HEK293T (cell line): Measurements from ENCODE around the gene DNASE1L2.

Experiments
- CTCF ChIA-PET: fragments of 350-600 bp; formaldehyde crosslinking; extraction: SDS; loops from one replicate; lab custom pipeline; 2021; ENCODE audit warnings: antibody characterized with exemption, inconsistent platforms; lab: Yijun Ruan, JAX
- POLR2A ChIA-PET: fragments of 350-600 bp; formaldehyde crosslinking; extraction: SDS; loops from one replicate; lab custom pipeline; 2020; ENCODE audit warnings: antibody characterized with exemption, inconsistent platforms; lab: Yijun Ruan, JAX
- DNase-seq: peaks from one replicate; pipeline ENCODE4 v3.0.0; 2012; ENCODE audit warnings: mixed read lengths; ENCODE audit errors: extremely low spot score
- ARNT ChIP-seq: fragments of 450-650 bp; IDR thresholded peaks from 2 replicates; pipeline ENCODE4 v1.6.1; 2017; ENCODE audit warnings: mild to moderate bottlenecking
- BHLHE40 ChIP-seq: fragments of 450-650 bp; IDR thresholded peaks from 2 replicates; pipeline ENCODE4 v1.6.1; 2016; ENCODE audit warnings: mild to moderate bottlenecking, moderate library complexity, borderline replicate concordance
- CTBP1 ChIP-seq: fragments of 450-650 bp; IDR thresholded peaks from 2 replicates; pipeline ENCODE4 v1.6.1; 2016; ENCODE audit warnings: borderline replicate concordance
- ELF4 ChIP-seq: fragments of 450-650 bp; IDR thresholded peaks from 2 replicates; pipeline ENCODE4 v1.6.1; 2017; ENCODE audit warnings: antibody characterized with exemption
- FOXA1 ChIP-seq: fragments of 450-650 bp; IDR thresholded peaks from 2 replicates; pipeline ENCODE4 v1.6.1; 2016; ENCODE audit warnings: mild to moderate bottlenecking
- FOXK2 ChIP-seq: fragments of 450-650 bp; IDR thresholded peaks from 2 replicates; pipeline ENCODE4 v1.6.1; 2016; ENCODE audit warnings: mild to moderate bottlenecking
- FOXM1 ChIP-seq: fragments of 450-650 bp; IDR thresholded peaks from 2 replicates; pipeline ENCODE4 v1.6.1; 2017; ENCODE audit warnings: mild to moderate bottlenecking, borderline replicate concordance
- HDGF ChIP-seq: fragments of 450-650 bp; IDR thresholded peaks from 2 replicates; pipeline ENCODE4 v1.6.1; 2017; ENCODE audit warnings: antibody characterized with exemption, borderline replicate concordance
- L3MBTL2 ChIP-seq: fragments of 450-650 bp; conservative IDR thresholded peaks from 2 replicates; pipeline ENCODE4 v1.6.1; 2016; ENCODE audit warnings: mild to moderate bottlenecking
- LEF1 ChIP-seq: fragments of 450-650 bp; IDR thresholded peaks from 2 replicates; pipeline ENCODE4 v1.6.1; 2017; ENCODE audit warnings: mild to moderate bottlenecking, borderline replicate concordance
- NFRKB ChIP-seq: fragments of 450-650 bp; IDR thresholded peaks from 2 replicates; pipeline ENCODE4 v1.6.1; 2016; ENCODE audit warnings: mild to moderate bottlenecking, moderate library complexity
- SP1 ChIP-seq: fragments of 450-650 bp; IDR thresholded peaks from 2 replicates; pipeline ENCODE4 v1.6.1; 2017
- SUZ12 ChIP-seq: fragments of 450-650 bp; IDR thresholded peaks from 2 replicates; pipeline ENCODE4 v1.6.1; 2016; ENCODE audit warnings: mild to moderate bottlenecking
- TARDBP ChIP-seq: fragments of 450-650 bp; IDR thresholded peaks from 2 replicates; pipeline ENCODE4 v1.6.1; 2016
- ZNF384 ChIP-seq: fragments of 450-650 bp; IDR thresholded peaks from 2 replicates; pipeline ENCODE4 v1.6.1; 2016
- TF ChIP-seq, protein P1 (sequence below): fragments of 450-650 bp; IDR thresholded peaks from 2 replicates; pipeline ENCODE4 v1.6.1; 2016

The DNASE1L2 gene

DNA sequence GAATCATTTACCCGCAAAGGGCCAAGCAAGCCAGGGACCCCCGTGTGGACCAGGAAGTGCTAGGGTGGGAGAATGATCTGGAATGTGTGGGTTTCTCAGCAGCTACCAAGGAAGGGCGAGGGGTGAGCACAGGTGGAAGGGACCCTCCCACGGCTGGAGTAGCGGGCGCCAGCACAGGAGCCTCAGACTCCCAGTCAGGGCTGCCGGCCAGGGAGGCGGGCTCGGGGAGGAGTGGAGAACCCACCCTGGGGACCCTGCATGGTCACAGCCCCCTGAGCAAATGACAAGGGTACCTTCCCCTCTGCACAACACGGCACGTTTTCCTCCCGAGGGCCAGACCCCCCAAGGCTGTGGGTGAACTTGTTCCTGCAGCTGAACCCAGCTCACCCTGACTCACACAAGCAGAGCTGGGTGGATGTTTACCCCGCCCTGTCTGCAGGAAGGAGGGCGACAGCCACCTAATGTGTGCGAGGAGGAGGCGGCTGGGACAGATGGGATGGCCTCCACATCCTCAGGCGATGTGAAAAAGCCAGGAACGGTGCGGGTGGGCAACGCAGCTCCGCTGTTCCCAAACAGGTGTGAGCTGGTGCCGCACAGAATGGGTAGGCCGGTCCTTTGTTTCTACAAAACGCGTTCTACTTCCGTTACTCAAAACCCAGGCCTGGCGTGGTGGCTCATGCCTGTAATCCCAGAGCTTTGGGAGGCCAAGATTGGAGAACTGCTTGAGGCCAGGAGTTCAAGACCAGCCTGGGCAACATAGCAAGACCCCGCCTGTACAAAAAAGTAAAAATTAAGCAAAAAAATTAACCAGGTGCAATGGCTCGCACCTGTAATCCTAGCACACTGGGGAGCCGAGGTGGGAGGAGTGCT lies 8.9 kb downstream of the DNASE1L2 start:
- CTCF ChIA-PET = no interaction called here
- no peak for DNase-seq

DNA sequence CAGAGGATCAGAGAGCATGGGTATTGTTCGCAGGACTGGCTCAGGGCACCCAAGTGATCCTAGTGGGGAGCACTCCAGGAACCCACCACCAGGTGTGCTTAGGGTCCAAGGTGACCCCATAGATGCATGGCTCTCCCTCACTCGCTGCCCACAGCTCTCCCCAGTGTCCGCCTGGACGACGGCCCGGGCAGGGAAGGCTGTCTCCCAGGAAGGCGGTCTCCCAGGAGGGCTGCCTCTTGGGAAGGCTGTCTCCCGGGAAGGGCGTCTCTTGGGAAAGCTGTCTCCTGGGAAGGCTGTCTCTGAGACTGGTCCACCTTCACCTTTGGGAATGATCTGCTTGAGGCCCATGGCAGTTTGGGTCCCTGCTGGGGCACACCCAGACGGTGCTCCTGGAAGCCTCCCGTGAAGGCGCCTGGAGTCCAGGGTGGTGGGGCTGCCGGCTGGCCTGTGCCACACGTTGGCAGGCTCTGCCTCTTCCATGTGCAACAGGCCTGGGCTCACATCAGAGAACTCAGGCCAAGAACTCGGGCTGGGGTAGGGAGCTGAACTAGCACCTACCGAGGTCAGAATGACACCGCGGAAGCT lies 10.1 kb downstream of the DNASE1L2 start:
- TF ChIP-seq ZNF384 = no peak
- no peak for TF ChIP-seq TARDBP
- no peak for TF ChIP-seq BHLHE40
- no peak for TF ChIP-seq FOXA1
- no peak for TF ChIP-seq FOXM1
- POLR2A ChIA-PET = no interaction called here
- CTCF ChIA-PET = no interaction called here
- no peak for DNase-seq

More for the DNA sequence above, 8.9 kb downstream of the DNASE1L2 start:
- POLR2A ChIA-PET = no interaction called here
- TF ChIP-seq FOXA1 (no peak), ELF4 (no peak), ARNT (no peak), ZNF384 (no peak), LEF1 (no peak), NFRKB (no peak)
- TF ChIP-seq, protein P1, sequence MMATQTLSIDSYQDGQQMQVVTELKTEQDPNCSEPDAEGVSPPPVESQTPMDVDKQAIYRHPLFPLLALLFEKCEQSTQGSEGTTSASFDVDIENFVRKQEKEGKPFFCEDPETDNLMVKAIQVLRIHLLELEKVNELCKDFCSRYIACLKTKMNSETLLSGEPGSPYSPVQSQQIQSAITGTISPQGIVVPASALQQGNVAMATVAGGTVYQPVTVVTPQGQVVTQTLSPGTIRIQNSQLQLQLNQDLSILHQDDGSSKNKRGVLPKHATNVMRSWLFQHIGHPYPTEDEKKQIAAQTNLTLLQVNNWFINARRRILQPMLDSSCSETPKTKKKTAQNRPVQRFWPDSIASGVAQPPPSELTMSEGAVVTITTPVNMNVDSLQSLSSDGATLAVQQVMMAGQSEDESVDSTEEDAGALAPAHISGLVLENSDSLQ = no peak

DNA sequence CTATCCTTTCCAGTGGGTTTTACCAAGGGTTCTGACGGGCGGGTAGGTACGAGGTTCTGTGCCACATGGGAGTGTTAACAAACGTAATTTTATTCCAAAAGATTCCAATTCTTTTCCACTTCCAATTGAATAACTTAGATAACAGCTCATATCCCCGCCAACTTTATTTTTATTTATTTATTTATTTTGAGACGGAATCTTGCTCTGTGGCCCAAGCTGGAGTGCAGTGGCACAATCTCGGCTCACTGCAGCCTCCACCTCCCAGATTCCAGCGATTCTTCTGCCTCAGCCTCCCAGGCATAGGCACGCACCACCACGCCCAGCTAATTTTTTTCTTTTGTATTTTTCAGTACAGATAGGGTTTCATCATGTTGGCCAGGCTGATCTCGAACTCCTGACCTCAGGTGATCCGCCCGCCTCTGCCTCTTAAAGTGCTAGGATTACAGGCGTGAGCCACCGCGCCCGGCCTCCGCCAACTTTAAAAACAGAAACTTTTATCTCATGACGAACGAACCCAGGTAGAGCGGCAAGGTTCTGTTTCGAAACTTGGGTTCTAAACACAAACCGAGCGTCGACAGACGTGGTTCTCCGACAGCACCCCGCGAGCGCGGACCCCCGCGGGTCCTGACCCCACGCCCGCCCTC lies 14.5 kb downstream of the DNASE1L2 start:
- CTCF ChIA-PET = interaction anchor here (1.3 to 1.8 kb wide), 2 partner anchors 10 to 251 kb away, joined by 3 to 5 read pairs; no protein-coding TSS in a partner anchor
- no peak for DNase-seq
- no peak for TF ChIP-seq BHLHE40
- TF ChIP-seq SP1 = no peak
- TF ChIP-seq, protein P1 = no peak
- no peak for TF ChIP-seq LEF1
- no peak for TF ChIP-seq FOXA1
- TF ChIP-seq ARNT = no peak
- no peak for TF ChIP-seq L3MBTL2
- POLR2A ChIA-PET = interaction anchor here (0.6 to 3.6 kb wide), 12 partner anchors 9 to 217 kb away, joined by 3 to 27 read pairs (median 7); partner anchors contain the start of genes CASKIN1, DNASE1L2, MLST8 and PGP

DNA sequence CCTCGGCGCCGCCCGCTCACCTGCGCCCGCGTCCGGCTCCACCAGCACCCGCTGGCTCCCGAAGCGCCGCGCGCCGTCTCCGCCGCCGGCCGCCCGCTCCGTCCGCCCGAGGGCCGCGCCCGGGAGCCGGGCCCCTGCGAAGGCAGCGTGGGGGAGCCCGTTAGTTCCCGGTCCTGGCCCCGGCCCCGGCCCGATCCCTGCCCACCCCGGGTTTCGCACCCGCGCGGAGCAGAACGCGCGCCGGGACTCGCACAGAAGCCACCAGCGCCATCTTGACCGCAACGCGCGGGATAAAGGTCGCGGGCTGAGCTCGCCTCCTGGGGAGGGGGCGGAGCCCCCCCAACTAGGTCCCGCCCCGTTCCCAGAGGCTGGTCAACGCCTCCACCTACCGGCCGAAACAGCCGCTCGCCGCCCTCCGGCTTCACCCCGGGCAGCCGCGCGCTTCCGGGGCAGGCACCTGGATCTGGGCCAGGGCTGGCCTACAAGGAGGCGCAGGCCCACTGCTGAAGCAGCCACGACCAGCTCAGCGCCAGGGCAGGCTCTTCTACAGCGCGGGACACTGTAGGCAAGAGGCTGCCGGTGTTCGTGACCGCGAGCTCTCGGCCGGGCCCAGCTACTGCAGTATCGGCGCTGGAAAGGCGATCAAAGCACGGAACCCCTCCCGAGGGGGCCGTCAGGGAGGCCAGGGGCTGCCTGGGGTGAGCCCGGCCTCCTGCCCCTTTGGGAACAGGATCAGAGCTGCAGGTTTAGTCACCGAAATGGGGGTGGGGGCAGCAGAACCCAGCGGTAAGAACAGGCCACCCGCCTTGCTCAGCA lies 15.3 kb downstream of the DNASE1L2 start, which contains the start of gene ECI1:
Gene ECI1, minus strand, starts transcription at position 292 of the 816 bp plus-strand sequence. Its CDS starts 21 bp downstream, at position 271.
- ChIA-PET POLR2A (interaction anchor here (0.5 to 3.6 kb wide), 27 partner anchors 8 to 243 kb away, joined by 3 to 27 read pairs (median 4); partner anchors contain the start of genes ABCA3, CASKIN1, E4F1 and MLST8), CTCF (interaction anchor here (0.6 to 1.8 kb wide), 8 partner anchors 10 to 250 kb away, joined by 3 to 8 read pairs (median 4); no protein-coding TSS in a partner anchor)
- TF ChIP-seq ELF4 = peak; percentile 66; the same call in 1 of the 2 replicates
- no peak for TF ChIP-seq BHLHE40
- peak; percentile 96 for TF ChIP-seq FOXM1
- TF ChIP-seq HDGF = peak; percentile 74; the same call in 1 of the 2 replicates
- TF ChIP-seq ARNT = 0 out of 2 replicates have a peak, but pooled peaks have one; percentile 18
- TF ChIP-seq TARDBP = no peak
- peak; percentile 96 for DNase-seq

GRCh38 chr16:2252806-2253148 lies 16.5 kb downstream of the DNASE1L2 start:
- ChIA-PET CTCF (interaction anchor here (0.6 to 1.8 kb wide), 5 partner anchors 8 to 174 kb away, joined by 3 to 5 read pairs (median 5); no protein-coding TSS in a partner anchor), POLR2A (interaction anchor here (0.6 to 3.6 kb wide), 7 partner anchors 10 to 105 kb away, joined by 3 to 24 read pairs (median 13); partner anchors contain the start of genes E4F1, MLST8, PGP and RNPS1)
- DNase-seq = no peak
- TF ChIP-seq SUZ12 (no peak), HDGF (no peak), FOXA1 (no peak), CTBP1 (no peak), BHLHE40 (no peak), ARNT (no peak), ELF4 (no peak), TARDBP (no peak), FOXM1 (no peak), ZNF384 (no peak), FOXK2 (no peak), NFRKB (no peak), SP1 (no peak), L3MBTL2 (no peak), LEF1 (no peak)
- TF ChIP-seq, protein P1 = no peak
